GM18870 (cell line): ENCODE results near the gene CHDH.

Source experiments
- ATAC-seq: cut with Tn5 transposase; IDR thresholded peaks from one replicate; pipeline ENCODE4 v1.9.1; 2021; ENCODE audit warnings: moderate library complexity; ENCODE audit not compliant: unreplicated experiment

Gene CHDH

GRCh38 chr3:53764026-53764775 is 82.0 kb downstream of the CHDH start:
- no peak for ATAC-seq

DNA sequence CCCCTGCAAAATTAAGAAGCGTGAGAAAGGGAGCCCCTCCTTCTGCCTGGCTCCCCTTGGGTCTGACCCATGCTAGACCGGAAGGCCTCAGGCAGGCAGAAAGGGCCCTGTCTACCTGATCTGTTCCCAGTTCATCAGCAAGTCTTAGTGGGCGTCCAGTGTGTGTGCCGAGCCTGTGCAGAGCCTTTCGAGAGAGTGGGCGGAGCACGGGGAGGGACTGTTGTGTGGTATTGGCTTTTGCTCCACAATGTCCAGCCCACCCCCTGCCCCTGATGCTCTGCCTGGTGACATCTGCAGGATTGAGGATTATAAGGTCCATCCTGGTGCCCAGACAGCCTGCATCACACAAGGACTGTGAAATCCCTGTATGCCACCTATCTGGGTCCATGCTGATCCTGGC is 82.9 kb downstream of the CHDH start:
- no peak for ATAC-seq
